Naive thymus-derived CD8-positive, alpha-beta T cell (primary cell): Measurements from ENCODE around the gene SUGCT. TPM values are rescaled to one million over a fixed set of nuclear protein-coding genes. Genes with fewer than 3 reads are reported as not detected.

ENCODE experiments used
- ATAC-seq, 2 donors: fragments of 150-1000 bp; cut with Tn5 transposase in 1 of 2; sonication (Bioruptor Pico), chemical (Tn5 transposase) in 1 of 2; 1 replicate in 1 of 2; 2 replicates in 1 of 2; pipeline ENCODE4 v1.10.0; 2021; ENCODE audit warnings: mild to moderate bottlenecking in 2 of 2, moderate library complexity in 2 of 2
- POLR2A ChIA-PET: fragments of 350-600 bp; sonication (Branson Sonifier 250); formaldehyde crosslinking; loops from one replicate; lab custom pipeline; 2021; ENCODE audit warnings: antibody characterized with exemption; lab: Charles Lee
- DNase-seq, 10 donors: peaks; one replicate each; pipeline versions ENCODE4 v3.0.0 to v3.0.0-alpha.2; 2020 to 2022
- H3K27ac Mint-ChIP-seq, 10 donors: one replicate each; pipeline ENCODE4 v1.8.0; 2020 to 2022; ENCODE audit warnings: mild to moderate bottlenecking in 10 of 10, mixed read lengths in 10 of 10, moderate library complexity in 4 of 10, inconsistent platforms in 1 of 10
- H3K27me3 Mint-ChIP-seq, 5 donors: one replicate each; pipeline ENCODE4 v1.8.0; 2021 to 2022; ENCODE audit warnings: mixed read lengths in 5 of 5
- H3K36me3 Mint-ChIP-seq, 3 donors: one replicate each; pipeline ENCODE4 v1.8.0; 2020 to 2022; ENCODE audit warnings: mixed read lengths in 3 of 3, mild to moderate bottlenecking in 2 of 3, inconsistent platforms in 1 of 3
- H3K4me1 Mint-ChIP-seq, 4 donors: one replicate each; pipeline ENCODE4 v1.8.0; 2021 to 2022; ENCODE audit warnings: mixed read lengths in 4 of 4
- H3K4me3 Mint-ChIP-seq, 10 donors: one replicate each; pipeline ENCODE4 v1.8.0; 2020 to 2022; ENCODE audit warnings: mild to moderate bottlenecking in 10 of 10, mixed read lengths in 10 of 10, moderate library complexity in 6 of 10, inconsistent platforms in 1 of 10
- H3K9me3 Mint-ChIP-seq, 9 donors: one replicate each; pipeline ENCODE4 v1.8.0; 2020 to 2022; ENCODE audit warnings: mixed read lengths in 9 of 9, mild to moderate bottlenecking in 3 of 9, inconsistent platforms in 1 of 9, moderate library complexity in 1 of 9
- polyA plus RNA-seq, 3 donors: library from polyadenylated mRNA; unstranded; fragments of 300-500 nt; fragmentation: Illumina TruSeq; gene quantifications; one replicate each; pipeline ENCODE4 v1.2.3, GENCODE V29; 2021
- total RNA-seq, 8 experiments: library from RNA in 2 of 8; stranded (reverse) in 2 of 8; gene quantifications; one replicate each; pipeline ENCODE4 v1.2.3 and lab custom pipeline; 2021 to 2026

SUGCT gene
- total and polyA plus RNA-seq, 5 experiments from 2014 or later = 1.3 to 3.6 (median 2.1) TPM

- Mint-ChIP-seq H3K27ac (no peak overlapping the region), H3K9me3 (peaks cover 0 to 17% (median 6%) of the 10 kb centered on the region in 9 donors), H3K36me3 (no peaks in the 10 kb centered on the region), H3K4me1 (no peaks in the 10 kb centered on the region), H3K27me3 (no peaks in the 10 kb centered on the region), H3K4me3 (no peak overlapping the region)
- DNase-seq = no peak
- POLR2A ChIA-PET = no interaction called here
- no peak for ATAC-seq
These were observed 769.1 kb downstream of the SUGCT start for GRCh38 chr7:40903872-40904271.

- Mint-ChIP-seq H3K4me3 (no peak overlapping the region), H3K9me3 (peaks cover 0 to 4% (median 0%) of the 10 kb centered on the region in 9 donors), H3K36me3 (no peaks in the 10 kb centered on the region), H3K27ac (no peak overlapping the region), H3K4me1 (no peaks in the 10 kb centered on the region), H3K27me3 (no peaks in the 10 kb centered on the region)
- POLR2A ChIA-PET = no interaction called here
- DNase-seq = no peak
- no peak for ATAC-seq
These were observed 772.5 kb downstream of the SUGCT start for GRCh38 chr7:40907286-40907685.

GRCh38 chr7:40909346-40909980 lies 774.7 kb downstream of the SUGCT start:
- no peaks in the 10 kb centered on the region for H3K4me1 Mint-ChIP-seq
- no peaks in the 10 kb centered on the region for H3K36me3 Mint-ChIP-seq
- H3K9me3 Mint-ChIP-seq = peaks cover 0 to 6% (median 0%) of the 10 kb centered on the region in 9 donors
- POLR2A ChIA-PET = no interaction called here
- ATAC-seq (no peak), DNase-seq (no peak)
- no peak overlapping the region for H3K4me3 Mint-ChIP-seq
- no peaks in the 10 kb centered on the region for H3K27me3 Mint-ChIP-seq
- H3K27ac Mint-ChIP-seq = no peak overlapping the region

Other genes starting within 250 kb of the SUGCT start
- 100 to 1,000 TPM; 100 to 102 TPM for gene CDK13, start 184.7 kb upstream of the SUGCT start, total RNA-seq
- gene CDK13, start 184.7 kb upstream of the SUGCT start, polyA plus RNA-seq = 10 to 100 TPM; 26.1 to 38.0 (median 33.6) TPM
- gene MPLKIP, start 383 bp upstream of the SUGCT start, total RNA-seq = 10 to 100 TPM; 38.6 to 41.0 TPM
- gene MPLKIP, start 383 bp upstream of the SUGCT start, polyA plus RNA-seq = 10 to 100 TPM; 55.7 to 66.9 (median 61.5) TPM